HepG2 (cell line): ENCODE results near the gene THSD4. TPM values are rescaled to one million over a fixed set of nuclear protein-coding genes. Genes with fewer than 3 reads are reported as not detected.

Experiments
- ATAC-seq: fragments of 200-7000 bp; cut with Tn5 transposase; 3 replicates; pipeline ENCODE4 v1.9.1; 2020; ENCODE audit warnings: mild to moderate bottlenecking, moderate library complexity
- BruUV-seq: library from RNA; stranded (reverse); fragments of 400-500 nt; replicated peaks from 2 replicates; lab custom pipeline; 2021; lab: Mats Ljungman, UMichigan
- CTCF ChIA-PET: fragments of 300-600 bp; formaldehyde crosslinking; extraction: SDS; loops from one replicate; lab custom pipeline; 2021; ENCODE audit warnings: low total read pairs, inconsistent platforms, low intra/inter-chr PET ratio; lab: Yijun Ruan, JAX
- POLR2A ChIA-PET: fragments of 350-600 bp; sonication (Branson Sonifier 250); formaldehyde crosslinking; loops from one replicate; lab custom pipeline; 2020; ENCODE audit warnings: antibody characterized with exemption, inconsistent platforms; lab: Yijun Ruan, JAX
- DNase-seq: peaks from one replicate; pipeline ENCODE4 v3.0.0-alpha.2; 2015; ENCODE audit warnings: low spot score
- FAIRE-seq: peaks from 3 replicates; lab custom pipeline; 2011; peaks lifted over from hg19 to GRCh38; lab: Jason Lieb, UNC
- H2AFZ ChIP-seq: one replicate; pipeline ENCODE4 v1.6.1; 2011; ENCODE audit warnings: low read length, inconsistent platforms
- H3K27ac ChIP-seq: fragments of 300-600 bp; 3 replicates; pipeline ENCODE4 v1.8.0; 2011; ENCODE audit warnings: mixed run types, mild to moderate bottlenecking, mixed read lengths, low read length, inconsistent platforms; ENCODE audit not compliant: insufficient read depth; ENCODE audit errors: extremely low read length
- H3K27me3 ChIP-seq, 2 experiments: fragments of 200-600 bp in 1 of 2; 2 replicates in 1 of 2; 3 replicates in 1 of 2; pipeline versions ENCODE4 v1.6.0 to v1.8.0; 2011; ENCODE audit warnings: low read length in 2 of 2, mild to moderate bottlenecking in 2 of 2, moderate library complexity in 2 of 2, inconsistent platforms in 1 of 2; ENCODE audit not compliant: insufficient read depth in 2 of 2, control insufficient read depth in 1 of 2
- H3K36me3 ChIP-seq, 2 experiments: fragments of 200-600 bp in 1 of 2; replicated peaks in 1 of 2; 2 replicates in 1 of 2; 3 replicates in 1 of 2; pipeline versions ENCODE4 v1.5.1 to v1.8.0; 2011; ENCODE audit warnings: low read length in 2 of 2, inconsistent platforms in 1 of 2; ENCODE audit not compliant: insufficient read depth in 2 of 2, control insufficient read depth in 1 of 2
- H3K4me1 ChIP-seq: 2 replicates; pipeline ENCODE4 v1.5.1; 2012; ENCODE audit warnings: low read length, inconsistent platforms; ENCODE audit not compliant: insufficient read depth
- H3K4me2 ChIP-seq: 2 replicates; pipeline ENCODE4 v1.6.0; 2011; ENCODE audit warnings: low read depth, low read length, inconsistent platforms
- H3K4me3 ChIP-seq, 3 experiments: fragments of 200-600 bp in 1 of 3; sonication (generic), shearing (Covaris generic) in 1 of 3; replicated peaks in 1 of 3; 2 replicates each; pipeline ENCODE4 v1.5.1; 2011 to 2016; ENCODE audit warnings: low read length in 3 of 3, inconsistent platforms in 2 of 3, low read depth in 2 of 3, mild to moderate bottlenecking in 2 of 3, control low read depth in 1 of 3, mixed read lengths in 1 of 3; ENCODE audit not compliant: insufficient read depth in 1 of 3
- H3K79me2 ChIP-seq: one replicate; pipeline ENCODE4 v1.6.1; 2011; ENCODE audit warnings: low read length, inconsistent platforms; ENCODE audit not compliant: insufficient read depth
- H3K9ac ChIP-seq: 2 replicates; pipeline ENCODE4 v1.6.0; 2011; ENCODE audit warnings: mild to moderate bottlenecking, low read depth, low read length, inconsistent platforms; ENCODE audit not compliant: insufficient read depth
- H3K9me3 ChIP-seq: 2 replicates; pipeline ENCODE4 v1.5.1; 2012; ENCODE audit warnings: mild to moderate bottlenecking, low read length
- H4K20me1 ChIP-seq: 2 replicates; pipeline ENCODE4 v1.6.0; 2011; ENCODE audit warnings: inconsistent platforms, mild to moderate bottlenecking, low read length, moderate library complexity; ENCODE audit not compliant: insufficient read depth
- HNRNPK ChIP-seq: fragments of 200-400 bp; formaldehyde crosslinking; IDR thresholded peaks from 2 replicates; pipeline ENCODE4 v1.6.1; 2018; ENCODE audit warnings: low read length, low read depth, moderate library complexity, mild to moderate bottlenecking; ENCODE audit not compliant: poor library complexity, severe bottlenecking
- JUNB ChIP-seq: sonication (generic); formaldehyde crosslinking; IDR thresholded peaks from 2 replicates; pipeline ENCODE4 v1.8.0; 2022; ENCODE audit warnings: missing genetic modification reagents, mild to moderate bottlenecking, borderline replicate concordance
- MTA1 ChIP-seq: sonication (generic); formaldehyde crosslinking; IDR thresholded peaks from 2 replicates; pipeline ENCODE4 v1.4.0; 2020; ENCODE audit warnings: missing genetic modification reagents, mild to moderate bottlenecking, borderline replicate concordance
- NFAT5 ChIP-seq: sonication (generic); formaldehyde crosslinking; IDR thresholded peaks from 2 replicates; pipeline ENCODE4 v1.4.0; 2020; ENCODE audit warnings: missing genetic modification reagents
- ZBTB20 ChIP-seq: sonication (generic); formaldehyde crosslinking; IDR thresholded peaks from 2 replicates; pipeline ENCODE4 v1.8.1; 2023; ENCODE audit warnings: missing genetic modification reagents, low read depth, mild to moderate bottlenecking, borderline replicate concordance
- ZFP36 ChIP-seq: fragments of 150-350 bp; IDR thresholded peaks from 2 replicates; pipeline ENCODE4 v1.6.1; 2018; ENCODE audit warnings: borderline replicate concordance, low read length, low read depth; ENCODE audit not compliant: partially characterized antibody
- ZNF639 ChIP-seq: conservative IDR thresholded peaks from 2 replicates; pipeline ENCODE4 v1.6.1; 2018; ENCODE audit warnings: missing genetic modification reagents
- ZXDC ChIP-seq: sonication (generic); formaldehyde crosslinking; IDR thresholded peaks from 2 replicates; pipeline ENCODE4 v1.5.0; 2020; ENCODE audit warnings: mild to moderate bottlenecking, missing genetic modification reagents
- WGBS: methylation state at CpG from one replicate; pipeline ENCODE4 v1.1.6; 2017; ENCODE audit warnings: low lambda C conversion rate; 5-methylcytosine and 5-hydroxymethylcytosine counted together
- in situ Hi-C: cut with HindIII; loops from 2 replicates; pipeline ENCODE4 v1.10.0; 2017; ENCODE audit warnings: low pct_unique_long_range_greater_than_20kb; ENCODE audit not compliant: extremely low pct_ligation_motif_present
- intact Hi-C: fragments of 100-400 bp; cut with micrococcal nuclease; formaldehyde crosslinking; loops from one replicate; pipeline ENCODE4 v1.10.0; 2022; ENCODE audit not compliant: unreplicated experiment
- polyA plus RNA-seq, 8 experiments: library from polyadenylated mRNA; depleted of rRNA in 3 of 8; stranded (reverse) in 7 of 8; unstranded in 1 of 8; fragments of >200 nt; fragmentation: Illumina TruSeq in 4 of 8; extraction: Trizol in 4 of 8; gene quantifications; 2 replicates each; pipeline versions ENCODE4 v1.2.1 to v1.2.3, GENCODE V29; 2011 to 2016; ENCODE audit warnings: low read depth in 4 of 8, missing spikeins in 1 of 8, mixed read lengths in 1 of 8; ENCODE audit not compliant: insufficient read depth in 1 of 8
- total RNA-seq, 5 experiments: library from RNA; depleted of rRNA; stranded (reverse); fragments of >200 nt; fragmentation: Illumina TruSeq; extraction: Trizol; gene quantifications; 2 replicates each; pipeline ENCODE4 v1.2.3, GENCODE V29; 2016; ENCODE audit warnings: low read depth in 1 of 5

Gene THSD4
- total and polyA plus RNA-seq, 2 of the 13 experiments (the other 11 are each of a cell fraction or from before 2014, with no cell fraction given) = 0.07 to 0.21 TPM

GRCh38 chr15:71097890-71098289 lies 17.4 kb upstream of the THSD4 start:
- no peak for TF ChIP-seq MTA1 (CRISPR knock-in tag)
- no peak for TF ChIP-seq JUNB (CRISPR knock-in tag)
- no peak for TF ChIP-seq ZBTB20 (CRISPR knock-in tag)
- FAIRE-seq (no peak), DNase-seq (no peak), ATAC-seq (no peak)
- Histone ChIP-seq H3K79me2 (no peaks in the 10 kb centered on the region), H2AFZ (no peak overlapping the region), H3K27me3 (no peaks in the 10 kb centered on the region), H3K9ac (no peak overlapping the region), H3K9me3 (no peaks in the 10 kb centered on the region), H3K4me3 (no peak overlapping the region), H3K27ac (no peak overlapping the region), H3K4me1 (no peaks in the 10 kb centered on the region), H4K20me1 (no peaks in the 10 kb centered on the region), H3K36me3 (no peaks in the 10 kb centered on the region), H3K4me2 (no peak overlapping the region)
- 18% methylated on average over 4 of the region's 4 CpGs for WGBS
- intact Hi-C loops (no loop called here), in situ Hi-C loops (no loop called here)
- CTCF ChIA-PET = no interaction called here
- BruUV-seq = no TSS peak
- POLR2A ChIA-PET = no interaction called here

- ChIA-PET CTCF (no interaction called here), POLR2A (no interaction called here)
- H3K27ac ChIP-seq = no peak overlapping the region
- no peaks in the 10 kb centered on the region for H4K20me1 ChIP-seq
- in situ Hi-C loops = no loop called here
- no peak for DNase-seq
- no peak for ATAC-seq
- H3K36me3 ChIP-seq = no peaks in the 10 kb centered on the region
- no peak for FAIRE-seq
- H3K79me2 ChIP-seq = no peaks in the 10 kb centered on the region
- H3K4me1 ChIP-seq = no peaks in the 10 kb centered on the region
- no peak overlapping the region for H3K4me2 ChIP-seq
- no peak overlapping the region for H3K4me3 ChIP-seq
- intact Hi-C loops = no loop called here
- BruUV-seq = no TSS peak
- H3K9ac ChIP-seq = no peak overlapping the region
- no peak overlapping the region for H2AFZ ChIP-seq
- H3K9me3 ChIP-seq = no peaks in the 10 kb centered on the region
- no peaks in the 10 kb centered on the region for H3K27me3 ChIP-seq
- WGBS = 0% methylated on average over 1 of the region's 1 CpG
- TF ChIP-seq NFAT5 (CRISPR knock-in tag) (no peak), HNRNPK (no peak), ZXDC (no peak), ZNF639 (CRISPR knock-in tag) (no peak), ZFP36 (no peak)
Observed at GRCh38 chr15:71098920-71099319, 16.4 kb upstream of the THSD4 start.
